CD8-positive, alpha-beta memory T cell (primary cell): ENCODE results near the gene CLCNKB. TPM values are rescaled to one million over a fixed set of nuclear protein-coding genes. Genes with fewer than 3 reads are reported as not detected.

ENCODE experiments used
- CTCF ChIA-PET: fragments of 350-600 bp; sonication (Branson Sonifier 250); formaldehyde crosslinking; loops from one replicate; lab custom pipeline; 2021; ENCODE audit warnings: antibody characterized with exemption; lab: Charles Lee
- POLR2A ChIA-PET: fragments of 350-600 bp; sonication (Branson Sonifier 250); formaldehyde crosslinking; loops from one replicate; lab custom pipeline; 2021; ENCODE audit warnings: antibody characterized with exemption; lab: Charles Lee
- DNase-seq, 5 donors: peaks; one replicate each; pipeline versions ENCODE4 v3.0.0 to v3.0.0-alpha.2; 2020 to 2022; ENCODE audit warnings: mixed read lengths in 1 of 5
- H3K27ac ChIP-seq: one replicate; pipeline ENCODE4 v1.7.0; 2013; ENCODE audit warnings: low read depth, mild to moderate bottlenecking, low read length, moderate library complexity
- H3K27me3 ChIP-seq: 2 replicates; pipeline ENCODE4 v1.7.0; 2013; ENCODE audit warnings: low read length, mild to moderate bottlenecking; ENCODE audit not compliant: insufficient read depth, poor library complexity, severe bottlenecking
- H3K36me3 ChIP-seq: 2 replicates; pipeline ENCODE4 v1.7.0; 2013; ENCODE audit warnings: mild to moderate bottlenecking, low read length, moderate library complexity; ENCODE audit not compliant: insufficient read depth
- H3K4me1 ChIP-seq: 2 replicates; pipeline ENCODE4 v1.7.0; 2013; ENCODE audit warnings: mild to moderate bottlenecking, low read length, moderate library complexity; ENCODE audit not compliant: insufficient read depth
- H3K4me3 ChIP-seq: 2 replicates; pipeline ENCODE4 v1.7.0; 2013; ENCODE audit warnings: mild to moderate bottlenecking, low read length
- H3K9me3 ChIP-seq: 2 replicates; pipeline ENCODE4 v1.7.0; 2013; ENCODE audit warnings: mild to moderate bottlenecking, low read length
- H3K27ac Mint-ChIP-seq, 8 donors: one replicate each; pipeline ENCODE4 v1.8.0; 2020 to 2021; ENCODE audit warnings: mixed read lengths in 8 of 8, mild to moderate bottlenecking in 6 of 8, inconsistent platforms in 3 of 8, moderate library complexity in 3 of 8
- H3K27me3 Mint-ChIP-seq, 2 donors: one replicate each; pipeline ENCODE4 v1.8.0; 2020 to 2021; ENCODE audit warnings: mixed read lengths in 2 of 2, mild to moderate bottlenecking in 1 of 2, moderate library complexity in 1 of 2
- H3K36me3 Mint-ChIP-seq, 3 donors: one replicate each; pipeline ENCODE4 v1.8.0; 2020 to 2021; ENCODE audit warnings: mixed read lengths in 3 of 3, inconsistent platforms in 1 of 3, mild to moderate bottlenecking in 1 of 3
- H3K4me1 Mint-ChIP-seq, 3 donors: one replicate each; pipeline ENCODE4 v1.8.0; 2020 to 2021; ENCODE audit warnings: mixed read lengths in 3 of 3, inconsistent platforms in 1 of 3, mild to moderate bottlenecking in 1 of 3
- H3K4me3 Mint-ChIP-seq, 7 donors: one replicate each; pipeline ENCODE4 v1.8.0; 2020 to 2021; ENCODE audit warnings: mixed read lengths in 7 of 7, mild to moderate bottlenecking in 6 of 7, moderate library complexity in 4 of 7, inconsistent platforms in 2 of 7
- H3K9me3 Mint-ChIP-seq, 5 donors: one replicate each; pipeline ENCODE4 v1.8.0; 2020 to 2022; ENCODE audit warnings: mixed read lengths in 5 of 5, mild to moderate bottlenecking in 3 of 5, moderate library complexity in 2 of 5, inconsistent platforms in 1 of 5
- polyA plus RNA-seq: library from polyadenylated mRNA; unstranded; fragments of 300-500 nt; fragmentation: Illumina TruSeq; gene quantifications from one replicate; pipeline ENCODE4 v1.2.3, GENCODE V29; 2021
- total RNA-seq, 2 experiments: library from RNA; stranded (reverse); gene quantifications; one replicate each; pipeline ENCODE4 v1.2.3, GENCODE V29; 2021

CLCNKB gene
- total and polyA plus RNA-seq, 3 experiments from 2014 or later, result not detected

- H3K27me3 ChIP-seq, result peaks cover 5% of the 10 kb centered on the region
- CTCF ChIA-PET, result interaction anchor here (1.2 kb wide), 1 partner anchor 11 kb away, joined by 3 read pairs; no protein-coding TSS in a partner anchor
Observed at GRCh38 chr1:16012590-16013219, 30.9 kb upstream of the CLCNKB start.

GRCh38 chr1:16013220-16013907, 30.2 kb upstream of the CLCNKB start:
- peaks cover 0 to 3% (median 0%) of the 10 kb centered on the region in 3 donors for H3K4me1 Mint-ChIP-seq
- H3K4me3 ChIP-seq, result no peak overlapping the region
- no peaks in the 10 kb centered on the region for H3K36me3 ChIP-seq

More at GRCh38 chr1:16012590-16013219, 30.9 kb upstream of the CLCNKB start:
- peaks cover 0 to 3% (median 0%) of the 10 kb centered on the region in 3 donors for H3K4me1 Mint-ChIP-seq
- peaks cover 17 to 35% of the 10 kb centered on the region in 2 donors for H3K27me3 Mint-ChIP-seq
- no peaks in the 10 kb centered on the region for H3K36me3 Mint-ChIP-seq
- peak overlapping the region in 4 of 7 donors; percentile 11 to 70 (median 28) for H3K4me3 Mint-ChIP-seq
- Histone ChIP-seq H3K27ac (peak overlapping the region; percentile 24), H3K9me3 (no peaks in the 10 kb centered on the region), H3K4me1 (peaks cover 9% of the 10 kb centered on the region), H3K36me3 (no peaks in the 10 kb centered on the region), H3K4me3 (peak overlapping the region; percentile 22)
- peak in 1 of 5 donors; percentile 9 for DNase-seq
- no peaks in the 10 kb centered on the region for H3K9me3 Mint-ChIP-seq
- POLR2A ChIA-PET, result interaction anchor here (0.5 kb wide), 1 partner anchor 48 kb away, joined by 5 read pairs; no protein-coding TSS in a partner anchor
- no peak overlapping the region for H3K27ac Mint-ChIP-seq

GRCh38 chr1:16013908-16014258, 29.7 kb upstream of the CLCNKB start:
- no peaks in the 10 kb centered on the region for H3K9me3 Mint-ChIP-seq
- POLR2A ChIA-PET, result no interaction called here
- peaks cover 9% of the 10 kb centered on the region for H3K4me1 ChIP-seq
- H3K36me3 ChIP-seq, result no peaks in the 10 kb centered on the region
- peak overlapping the region; percentile 59 for H3K27ac ChIP-seq
- H3K27ac Mint-ChIP-seq, result no peak overlapping the region
- no peaks in the 10 kb centered on the region for H3K36me3 Mint-ChIP-seq
- H3K4me1 Mint-ChIP-seq, result peaks cover 0 to 3% (median 0%) of the 10 kb centered on the region in 3 donors
- H3K4me3 ChIP-seq, result no peak overlapping the region
- CTCF ChIA-PET, result no interaction called here
- peaks cover 17 to 35% of the 10 kb centered on the region in 2 donors for H3K27me3 Mint-ChIP-seq
- H3K27me3 ChIP-seq, result peaks cover 5% of the 10 kb centered on the region
- peak overlapping the region in 1 of 7 donors; percentile 36 for H3K4me3 Mint-ChIP-seq
- no peaks in the 10 kb centered on the region for H3K9me3 ChIP-seq
- no peak for DNase-seq

More at GRCh38 chr1:16013220-16013907, 30.2 kb upstream of the CLCNKB start:
- H3K4me1 ChIP-seq, result peaks cover 9% of the 10 kb centered on the region
- POLR2A ChIA-PET, result no interaction called here
- H3K9me3 ChIP-seq, result no peaks in the 10 kb centered on the region
- Mint-ChIP-seq H3K27me3 (peaks cover 17 to 35% of the 10 kb centered on the region in 2 donors), H3K9me3 (no peaks in the 10 kb centered on the region), H3K27ac (peak overlapping the region in 1 of 8 donors; percentile 66), H3K36me3 (no peaks in the 10 kb centered on the region), H3K4me3 (peak overlapping the region in 2 of 7 donors; percentile 9 to 36)
- CTCF ChIA-PET, result no interaction called here
- DNase-seq, result peak in 3 of 5 donors; percentile 10 to 60 (median 22)
- H3K27ac ChIP-seq, result peak overlapping the region; percentile 59
- H3K27me3 ChIP-seq, result peaks cover 5% of the 10 kb centered on the region

GRCh38 chr1:16014509-16015482, 28.8 kb upstream of the CLCNKB start:
- Histone ChIP-seq H3K27ac (peak overlapping the region; percentile 59), H3K27me3 (peaks cover 5% of the 10 kb centered on the region), H3K4me1 (peaks cover 9% of the 10 kb centered on the region), H3K4me3 (no peak overlapping the region), H3K9me3 (no peaks in the 10 kb centered on the region), H3K36me3 (no peaks in the 10 kb centered on the region)
- peaks cover 0 to 3% (median 0%) of the 10 kb centered on the region in 3 donors for H3K4me1 Mint-ChIP-seq
- ChIA-PET CTCF (no interaction called here), POLR2A (no interaction called here)
- no peaks in the 10 kb centered on the region for H3K36me3 Mint-ChIP-seq
- H3K4me3 Mint-ChIP-seq, result no peak overlapping the region
- no peak for DNase-seq
- peaks cover 16 to 33% of the 10 kb centered on the region in 2 donors for H3K27me3 Mint-ChIP-seq
- H3K9me3 Mint-ChIP-seq, result no peaks in the 10 kb centered on the region
- H3K27ac Mint-ChIP-seq, result peak overlapping the region in 1 of 8 donors; percentile 60

- no peaks in the 10 kb centered on the region for H3K9me3 Mint-ChIP-seq
- no peak overlapping the region for H3K27ac Mint-ChIP-seq
- H3K4me3 ChIP-seq, result no peak overlapping the region
- no peaks in the 10 kb centered on the region for H3K9me3 ChIP-seq
- H3K4me3 Mint-ChIP-seq, result peak overlapping the region in 1 of 7 donors; percentile 51
- no peaks in the 10 kb centered on the region for H3K36me3 ChIP-seq
- H3K27ac ChIP-seq, result no peak overlapping the region
- DNase-seq, result no peak
- H3K36me3 Mint-ChIP-seq, result no peaks in the 10 kb centered on the region
- ChIA-PET CTCF (no interaction called here), POLR2A (no interaction called here)
- H3K4me1 ChIP-seq, result peaks cover 9% of the 10 kb centered on the region
- H3K27me3 Mint-ChIP-seq, result peaks cover 16 to 30% of the 10 kb centered on the region in 2 donors
- peaks cover 5% of the 10 kb centered on the region for H3K27me3 ChIP-seq
- peaks cover 0 to 3% (median 0%) of the 10 kb centered on the region in 3 donors for H3K4me1 Mint-ChIP-seq
Observed at GRCh38 chr1:16015491-16015890, 28.1 kb upstream of the CLCNKB start.

GRCh38 chr1:16015960-16016901, 27.4 kb upstream of the CLCNKB start:
- POLR2A ChIA-PET, result no interaction called here
- H3K27me3 ChIP-seq, result peaks cover 5% of the 10 kb centered on the region

GRCh38 chr1:16017076-16017460, 26.5 kb upstream of the CLCNKB start:
- H3K9me3 Mint-ChIP-seq, result no peaks in the 10 kb centered on the region
- no peaks in the 10 kb centered on the region for H3K9me3 ChIP-seq
- no peak overlapping the region for H3K27ac ChIP-seq
- no peak overlapping the region for H3K27ac Mint-ChIP-seq
- H3K4me1 Mint-ChIP-seq, result peaks cover 0 to 3% (median 0%) of the 10 kb centered on the region in 3 donors
- DNase-seq, result no peak
- H3K36me3 Mint-ChIP-seq, result no peaks in the 10 kb centered on the region
- no peaks in the 10 kb centered on the region for H3K36me3 ChIP-seq
- H3K4me1 ChIP-seq, result peaks cover 9% of the 10 kb centered on the region
- POLR2A ChIA-PET, result no interaction called here
- H3K4me3 ChIP-seq, result no peak overlapping the region
- no peak overlapping the region for H3K4me3 Mint-ChIP-seq
- peaks cover 14 to 26% of the 10 kb centered on the region in 2 donors for H3K27me3 Mint-ChIP-seq
- H3K27me3 ChIP-seq, result peaks cover 5% of the 10 kb centered on the region
- CTCF ChIA-PET, result no interaction called here

More at GRCh38 chr1:16015960-16016901, 27.4 kb upstream of the CLCNKB start:
- Histone ChIP-seq H3K4me3 (no peak overlapping the region), H3K36me3 (no peaks in the 10 kb centered on the region), H3K9me3 (no peaks in the 10 kb centered on the region), H3K4me1 (peaks cover 9% of the 10 kb centered on the region), H3K27ac (no peak overlapping the region)
- Mint-ChIP-seq H3K4me3 (no peak overlapping the region), H3K27me3 (peaks cover 14 to 26% of the 10 kb centered on the region in 2 donors), H3K27ac (peak overlapping the region in 1 of 8 donors; percentile 24), H3K9me3 (no peaks in the 10 kb centered on the region), H3K36me3 (no peaks in the 10 kb centered on the region), H3K4me1 (peaks cover 0 to 3% (median 0%) of the 10 kb centered on the region in 3 donors)
- CTCF ChIA-PET, result no interaction called here
- no peak for DNase-seq
